Omental fat pad (tissue), 4 donors: ENCODE measurements around the gene MAP3K5. TPM values are rescaled to one million over a fixed set of nuclear protein-coding genes. Genes with fewer than 3 reads are reported as not detected.
A peak's percentile ranks its signal among the peaks of the same experiment; 100 is the strongest.

Experiments used
- ATAC-seq: fragments of 150-250 bp; one replicate; pipeline ENCODE4 v1.9.1; 2016; ENCODE audit warnings: mild to moderate bottlenecking, moderate library complexity; ENCODE audit not compliant: low FRiP score
- DNase-seq: peaks from one replicate; pipeline ENCODE4 v3.0.0-alpha.2; 2019; ENCODE audit warnings: low spot score
- CTCF ChIP-seq, 3 donors: fragments of 450-650 bp; IDR thresholded peaks; one replicate each; pipeline ENCODE4 v1.5.1; 2016 to 2017; ENCODE audit warnings: antibody characterized with exemption in 3 of 3, mild to moderate bottlenecking in 3 of 3, moderate library complexity in 2 of 3
- total RNA-seq, 4 donors: library from RNA; depleted of rRNA; stranded (reverse); fragments of >200 nt; gene quantifications; one replicate each; pipeline ENCODE4 v1.1.0, GENCODE V29; 2016

The MAP3K5 gene
- total RNA-seq, 4 donors from 2014 or later: 31.4 to 53.0 (median 47.2) TPM

- no peak for TF ChIP-seq CTCF (IDR thresholded peaks at IDR 0.05)
- DNase-seq (no peak), ATAC-seq (peak; percentile 96)
These were observed 182.2 kb downstream of the MAP3K5 start for GRCh38 chr6:136609873-136610706.

GRCh38 chr6:136608991-136609390 lies 183.3 kb downstream of the MAP3K5 start:
- no peak for TF ChIP-seq CTCF (IDR thresholded peaks at IDR 0.05)
- DNase-seq (no peak), ATAC-seq (no peak)

GRCh38 chr6:136607932-136608772 lies 184.1 kb downstream of the MAP3K5 start:
- ATAC-seq: no peak
- peak; percentile 70 for DNase-seq
- TF ChIP-seq CTCF (IDR thresholded peaks at IDR 0.05): no peak

- DNase-seq: no peak
- TF ChIP-seq CTCF (IDR thresholded peaks at IDR 0.05): no peak
- ATAC-seq: no peak
These were observed 184.9 kb downstream of the MAP3K5 start for GRCh38 chr6:136607204-136607931.

GRCh38 chr6:136604928-136605510 lies 187.3 kb downstream of the MAP3K5 start:
- TF ChIP-seq CTCF (IDR thresholded peaks at IDR 0.05): no peak
- DNase-seq (no peak), ATAC-seq (no peak)

- ATAC-seq (no peak), DNase-seq (no peak)
- TF ChIP-seq CTCF (IDR thresholded peaks at IDR 0.05): no peak
These were observed 187.9 kb downstream of the MAP3K5 start for GRCh38 chr6:136604328-136604825.
